ENCODE measurements around the gene BCLAF3. TPM values are rescaled to one million over a fixed set of nuclear protein-coding genes. Genes with fewer than 3 reads are reported as not detected.

Gene BCLAF3
- total RNA-seq, 1 donor from 2014 or later: 9.7 TPM

GRCh38 chrX:19955306-19955705 lies 35.6 kb downstream of the BCLAF3 start:
- Histone ChIP-seq H3K4me3 (no peak overlapping the region), H3K36me3 (no peaks in the 10 kb centered on the region), H3K4me1 (peaks cover 14% of the 10 kb centered on the region), H3K27me3 (no peaks in the 10 kb centered on the region), H3K4me2 (no peak overlapping the region), H3K27ac (no peak overlapping the region), H4K20me1 (ENCODE audit: low read depth) (no peaks in the 10 kb centered on the region), H3K79me2 (ENCODE audit: low read depth) (no peaks in the 10 kb centered on the region), H3K9ac (no peak overlapping the region), H2AFZ (replicated peaks) (no peak overlapping the region), H3K9me3 (ENCODE audit: low read depth) (peaks cover 5% of the 10 kb centered on the region), H3F3A (ENCODE audit: low read depth) (no peaks in the 10 kb centered on the region)
- Mint-ChIP-seq H3K4me3 (no peak overlapping the region), H3K27ac (no peak overlapping the region), H3K27me3 (ENCODE audit: insufficient read depth, low read depth) (no peaks in the 10 kb centered on the region), H3K4me1 (no peaks in the 10 kb centered on the region), H3K36me3 (peaks cover 2% of the 10 kb centered on the region), H3K9me3 (no peaks in the 10 kb centered on the region)
- no peak for TF ChIP-seq CTCF (IDR thresholded peaks at IDR 0.05)
- no peak for TF ChIP-seq EZH2 (IDR thresholded peaks at IDR 0.05)
- no peak for TF ChIP-seq EZH2phosphoT487 (IDR thresholded peaks at IDR 0.05)
- DNase-seq (ENCODE audit: low spot score): no peak

GRCh38 chrX:19954335-19955096 lies 36.3 kb downstream of the BCLAF3 start:
- H4K20me1 ChIP-seq (ENCODE audit: low read depth): no peaks in the 10 kb centered on the region
- no peaks in the 10 kb centered on the region for H3K4me1 Mint-ChIP-seq
- no peak overlapping the region for H3K27ac ChIP-seq
- peaks cover 14% of the 10 kb centered on the region for H3K4me1 ChIP-seq
- no peak overlapping the region for H3K27ac Mint-ChIP-seq
- H3K9me3 Mint-ChIP-seq: no peaks in the 10 kb centered on the region
- TF ChIP-seq EZH2 (IDR thresholded peaks at IDR 0.05): no peak
- TF ChIP-seq CTCF (IDR thresholded peaks at IDR 0.05): no peak
- TF ChIP-seq EZH2phosphoT487 (IDR thresholded peaks at IDR 0.05): no peak
- no peak overlapping the region for H3K4me3 Mint-ChIP-seq
- no peak overlapping the region for H3K4me3 ChIP-seq
- H3K27me3 Mint-ChIP-seq (ENCODE audit: insufficient read depth, low read depth): no peaks in the 10 kb centered on the region
- no peak overlapping the region for H3K9ac ChIP-seq
- peaks cover 2% of the 10 kb centered on the region for H3K36me3 Mint-ChIP-seq
- H2AFZ ChIP-seq (replicated peaks): no peak overlapping the region
- DNase-seq (ENCODE audit: low spot score): no peak
- no peaks in the 10 kb centered on the region for H3K27me3 ChIP-seq
- no peak overlapping the region for H3K4me2 ChIP-seq
- H3K79me2 ChIP-seq (ENCODE audit: low read depth): no peaks in the 10 kb centered on the region
- H3K9me3 ChIP-seq (ENCODE audit: low read depth): peaks cover 5% of the 10 kb centered on the region
- no peaks in the 10 kb centered on the region for H3F3A ChIP-seq (ENCODE audit: low read depth)
- H3K36me3 ChIP-seq: no peaks in the 10 kb centered on the region

- H3K79me2 ChIP-seq (ENCODE audit: low read depth): no peaks in the 10 kb centered on the region
- Mint-ChIP-seq H3K27ac (no peak overlapping the region), H3K36me3 (peaks cover 8% of the 10 kb centered on the region), H3K27me3 (ENCODE audit: insufficient read depth, low read depth) (no peaks in the 10 kb centered on the region), H3K4me1 (no peaks in the 10 kb centered on the region), H3K9me3 (no peaks in the 10 kb centered on the region), H3K4me3 (no peak overlapping the region)
- TF ChIP-seq CTCF (IDR thresholded peaks at IDR 0.05): no peak
- no peak for TF ChIP-seq EZH2 (IDR thresholded peaks at IDR 0.05)
- no peak for TF ChIP-seq EZH2phosphoT487 (IDR thresholded peaks at IDR 0.05)
- H3K27ac ChIP-seq: no peak overlapping the region
- no peaks in the 10 kb centered on the region for H3F3A ChIP-seq (ENCODE audit: low read depth)
- H3K9me3 ChIP-seq (ENCODE audit: low read depth): peaks cover 5% of the 10 kb centered on the region
- H2AFZ ChIP-seq (replicated peaks): no peak overlapping the region
- peaks cover 14% of the 10 kb centered on the region for H3K4me1 ChIP-seq
- H4K20me1 ChIP-seq (ENCODE audit: low read depth): no peaks in the 10 kb centered on the region
- no peak overlapping the region for H3K4me2 ChIP-seq
- no peaks in the 10 kb centered on the region for H3K36me3 ChIP-seq
- H3K9ac ChIP-seq: no peak overlapping the region
- no peaks in the 10 kb centered on the region for H3K27me3 ChIP-seq
- no peak for DNase-seq (ENCODE audit: low spot score)
- no peak overlapping the region for H3K4me3 ChIP-seq
Observed at GRCh38 chrX:19953145-19953544, 37.7 kb downstream of the BCLAF3 start.

Data from neural progenitor cell (in vitro differentiated cells).